VCaP (cell line): ENCODE data around the gene SDC1.
A peak's percentile ranks its signal among the peaks of the same experiment; 100 is the strongest.
"Not testable (repeated sequence)": the region's sequence is repeated elsewhere in the genome, so short reads cannot be mapped to it uniquely, and the experiment has no call there.

Experiments used
- H3K27ac ChIP-seq: fragments of 450-650 bp; 2 replicates; pipeline ENCODE4 v1.5.1; 2017
- TF ChIP-seq, protein P1 (sequence below): fragments of 450-650 bp; conservative IDR thresholded peaks from 2 replicates; pipeline ENCODE4 v1.5.1; 2017; ENCODE audit warnings: mild to moderate bottlenecking, moderate library complexity

The SDC1 gene

DNA sequence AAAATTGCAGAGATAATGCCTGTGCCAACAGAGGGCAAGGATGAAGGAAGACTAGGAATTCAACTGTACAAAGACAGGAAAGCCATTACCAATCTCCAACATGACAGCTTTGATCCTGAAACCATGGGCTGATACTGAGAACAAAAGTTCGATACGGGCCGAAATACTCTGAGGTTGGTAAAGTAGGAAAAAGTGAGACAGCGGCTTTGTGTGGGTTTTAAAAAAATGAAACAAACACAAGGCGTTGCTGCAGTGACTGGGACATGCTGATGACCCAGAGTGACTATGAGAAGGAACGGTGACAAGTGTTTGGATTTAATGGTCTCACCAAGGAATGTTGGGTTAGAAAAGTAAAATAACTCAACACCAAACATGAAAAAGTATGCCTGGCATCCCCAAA lies 24.2 kb upstream of the SDC1 start:
- H3K27ac ChIP-seq, result no peak overlapping the region
- TF ChIP-seq, protein P1, sequence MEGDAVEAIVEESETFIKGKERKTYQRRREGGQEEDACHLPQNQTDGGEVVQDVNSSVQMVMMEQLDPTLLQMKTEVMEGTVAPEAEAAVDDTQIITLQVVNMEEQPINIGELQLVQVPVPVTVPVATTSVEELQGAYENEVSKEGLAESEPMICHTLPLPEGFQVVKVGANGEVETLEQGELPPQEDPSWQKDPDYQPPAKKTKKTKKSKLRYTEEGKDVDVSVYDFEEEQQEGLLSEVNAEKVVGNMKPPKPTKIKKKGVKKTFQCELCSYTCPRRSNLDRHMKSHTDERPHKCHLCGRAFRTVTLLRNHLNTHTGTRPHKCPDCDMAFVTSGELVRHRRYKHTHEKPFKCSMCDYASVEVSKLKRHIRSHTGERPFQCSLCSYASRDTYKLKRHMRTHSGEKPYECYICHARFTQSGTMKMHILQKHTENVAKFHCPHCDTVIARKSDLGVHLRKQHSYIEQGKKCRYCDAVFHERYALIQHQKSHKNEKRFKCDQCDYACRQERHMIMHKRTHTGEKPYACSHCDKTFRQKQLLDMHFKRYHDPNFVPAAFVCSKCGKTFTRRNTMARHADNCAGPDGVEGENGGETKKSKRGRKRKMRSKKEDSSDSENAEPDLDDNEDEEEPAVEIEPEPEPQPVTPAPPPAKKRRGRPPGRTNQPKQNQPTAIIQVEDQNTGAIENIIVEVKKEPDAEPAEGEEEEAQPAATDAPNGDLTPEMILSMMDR, result no peak

DNA sequence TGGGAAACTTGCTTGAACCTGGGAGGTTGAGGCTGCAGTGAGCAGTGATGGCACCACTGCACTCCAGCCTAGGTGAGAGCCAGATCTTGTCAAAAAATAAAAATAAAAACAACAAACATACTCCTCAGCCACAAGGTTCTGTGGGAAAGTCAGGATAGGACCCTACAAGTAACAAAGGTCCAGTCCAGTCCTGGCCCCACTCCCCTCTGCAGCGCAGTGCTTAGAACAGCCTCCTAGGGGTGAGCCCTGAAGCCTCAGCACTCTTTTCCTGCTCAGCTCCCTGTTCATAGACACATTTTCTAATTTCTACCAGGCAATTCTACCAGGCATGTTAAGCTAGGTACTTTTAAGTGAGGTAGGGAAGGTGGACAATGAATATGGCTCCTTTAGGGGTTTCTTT lies 22.2 kb upstream of the SDC1 start:
- no peak overlapping the region for H3K27ac ChIP-seq
- TF ChIP-seq, protein P1, result no peak

DNA sequence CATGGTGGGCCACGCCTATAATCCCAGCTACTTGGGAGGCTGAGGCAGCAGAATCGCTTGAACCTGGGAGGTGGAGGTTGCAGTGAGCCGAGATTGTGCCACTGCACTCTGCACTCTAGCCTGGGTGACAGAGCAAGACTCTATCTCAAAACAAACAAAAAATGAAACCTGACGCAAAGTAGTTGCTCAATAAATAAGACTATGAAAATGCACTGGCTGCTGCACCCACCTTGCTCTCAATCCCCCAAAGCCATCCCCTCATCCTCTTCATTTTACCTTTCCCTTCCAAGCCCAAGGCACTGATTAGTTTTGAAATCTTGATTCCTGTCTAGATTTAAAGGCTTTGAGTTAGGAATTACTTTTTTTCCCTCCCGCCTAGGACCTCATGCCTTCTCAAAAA lies 18.7 kb upstream of the SDC1 start:
- not testable (repeated sequence) for H3K27ac ChIP-seq

DNA sequence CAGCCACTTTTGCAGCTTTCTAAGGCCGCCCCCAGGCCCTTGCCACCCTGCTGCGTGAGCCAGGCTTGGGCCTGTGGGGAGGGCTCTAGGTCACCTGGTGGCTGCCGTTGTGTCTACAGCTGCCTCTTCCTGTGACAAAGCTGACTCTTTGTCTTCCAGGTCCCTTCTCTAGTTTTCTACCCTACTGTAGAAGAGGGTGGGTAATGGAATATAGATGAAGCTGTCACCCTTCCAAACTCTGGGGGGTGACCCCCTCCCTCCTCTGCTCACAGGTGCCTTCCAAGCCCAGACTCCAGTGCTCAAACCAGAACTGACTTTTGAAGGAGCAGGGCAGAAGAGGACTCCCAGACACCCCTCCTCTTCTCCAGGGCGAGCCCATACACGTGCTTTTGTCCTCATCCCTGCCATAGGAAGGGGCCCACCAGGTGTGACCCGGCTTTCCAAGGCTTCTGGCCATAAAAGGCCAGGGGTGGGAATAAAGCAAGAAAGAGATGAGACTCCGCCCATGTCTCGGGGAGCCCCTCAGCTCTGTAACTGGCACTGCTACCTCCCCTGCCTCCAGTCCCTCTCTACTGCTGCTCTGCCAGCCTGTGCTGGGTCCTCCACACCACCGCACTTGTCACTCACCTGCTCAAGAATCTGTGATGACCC lies 17.9 kb upstream of the SDC1 start:
- no peak overlapping the region for H3K27ac ChIP-seq
- TF ChIP-seq, protein P1, result 0 out of 2 replicates have a peak, but pooled peaks have one; percentile 1

DNA sequence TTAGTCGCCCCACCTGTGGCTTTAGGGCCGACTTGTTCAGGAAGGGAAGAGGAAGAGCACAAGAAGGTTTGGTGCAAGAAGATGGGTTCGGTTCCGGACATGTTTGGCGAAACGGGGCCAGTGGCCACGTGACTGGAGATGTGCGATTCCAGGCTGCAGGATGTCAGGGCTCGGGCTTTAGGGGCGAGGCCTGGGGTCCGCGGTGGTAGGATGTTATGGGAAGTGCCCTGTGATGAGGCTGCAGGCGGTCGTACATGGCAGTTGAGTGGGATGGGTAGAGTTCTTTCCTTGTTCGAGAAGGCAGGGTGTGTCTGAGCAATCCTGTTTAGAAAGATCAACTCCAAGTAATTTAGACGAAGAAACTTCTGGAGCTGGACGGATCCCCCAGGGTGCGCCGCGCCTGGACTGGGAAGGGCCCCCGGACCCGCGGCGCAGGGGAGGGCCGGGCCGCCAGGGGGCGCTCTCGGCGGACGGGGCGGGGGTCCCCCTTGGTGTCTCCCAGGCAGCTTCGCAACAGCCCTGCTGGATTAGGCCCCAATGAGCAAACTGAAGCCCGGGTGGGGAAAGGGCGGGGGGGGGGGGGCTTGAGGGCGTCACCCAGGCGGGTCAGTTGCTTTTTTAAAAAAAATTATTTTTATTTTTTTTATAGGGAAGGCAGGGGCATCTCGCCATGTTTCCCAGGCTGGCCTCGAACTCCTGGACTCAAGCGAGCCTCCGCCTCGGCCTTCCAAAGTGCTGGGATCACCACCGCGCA lies 17.2 kb upstream of the SDC1 start:
- H3K27ac ChIP-seq, result no peak overlapping the region
- TF ChIP-seq, protein P1, result 0 out of 2 replicates have a peak, but pooled peaks have one; percentile 11

DNA sequence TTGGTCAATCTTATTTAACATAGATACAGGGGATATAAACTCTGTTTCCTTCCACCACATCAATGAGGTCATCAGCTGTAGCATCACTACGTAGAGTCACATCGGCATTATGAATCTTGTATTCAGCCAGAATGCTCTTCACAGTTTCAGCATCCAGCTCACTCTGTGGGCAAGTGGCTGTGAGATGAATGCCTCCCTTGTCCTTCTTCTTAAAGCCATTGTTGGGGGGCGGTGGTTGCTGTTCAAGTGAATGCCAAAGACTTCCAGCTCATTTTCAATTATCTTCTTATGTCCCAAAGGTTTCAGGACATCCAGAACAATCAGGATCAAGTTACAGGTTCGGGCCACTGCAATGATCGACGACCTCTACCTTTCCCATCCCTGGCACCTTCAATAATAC lies 15.4 kb upstream of the SDC1 start:
- H3K27ac ChIP-seq, result not testable (repeated sequence)

DNA sequence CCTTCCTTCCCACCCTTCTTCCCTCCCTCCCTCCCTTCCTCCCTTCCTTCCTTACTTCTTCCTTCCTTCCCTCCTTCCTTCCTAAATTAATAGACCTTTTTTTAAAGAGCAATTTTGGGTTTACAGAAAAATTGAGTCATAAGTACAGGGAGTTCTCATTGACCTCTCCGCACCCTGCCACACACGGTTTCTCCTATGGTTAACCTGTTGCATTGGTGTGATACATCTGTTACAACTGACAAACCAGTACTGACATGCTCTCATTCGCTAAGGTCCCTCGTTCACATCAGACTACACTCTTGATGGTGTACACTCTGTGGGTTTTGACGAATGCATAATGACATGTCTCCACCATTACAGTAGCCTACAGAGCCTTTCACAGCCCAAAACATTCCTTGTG lies 11.6 kb upstream of the SDC1 start:
- TF ChIP-seq, protein P1, result no peak
- H3K27ac ChIP-seq, result no peak overlapping the region

DNA sequence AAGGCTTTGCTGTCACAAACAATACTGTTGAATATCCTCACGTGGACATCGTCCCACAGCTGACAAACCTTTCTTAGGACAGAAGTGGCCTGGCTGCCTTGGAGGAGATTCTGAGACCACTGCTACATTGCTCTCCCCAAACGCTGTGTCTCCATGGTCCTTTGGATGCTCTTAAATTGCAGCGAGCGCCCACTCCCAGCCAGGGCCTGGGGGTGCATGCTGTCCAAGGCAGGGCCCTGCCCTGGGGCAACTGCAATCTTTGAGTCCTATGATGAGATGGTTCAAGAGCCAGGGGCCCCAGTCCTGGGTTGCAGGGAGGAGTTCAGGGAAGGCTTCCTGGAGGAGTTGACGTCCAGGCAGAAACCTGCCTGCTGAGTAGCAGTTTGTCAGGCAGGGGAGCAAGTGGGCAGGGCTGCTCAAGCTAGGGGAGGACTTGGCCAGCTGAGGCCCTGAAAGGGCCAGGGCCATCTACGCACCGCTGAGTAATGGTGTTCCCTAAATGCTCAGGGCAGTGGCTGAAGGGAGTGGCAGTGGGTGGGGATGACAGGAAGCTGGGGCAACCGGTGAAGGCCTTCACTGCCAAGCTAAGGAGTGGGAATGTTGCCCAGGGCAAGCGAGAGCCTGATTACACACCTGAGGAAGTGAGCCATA lies 10.8 kb upstream of the SDC1 start:
- H3K27ac ChIP-seq, result no peak overlapping the region
- TF ChIP-seq, protein P1, result no peak

DNA sequence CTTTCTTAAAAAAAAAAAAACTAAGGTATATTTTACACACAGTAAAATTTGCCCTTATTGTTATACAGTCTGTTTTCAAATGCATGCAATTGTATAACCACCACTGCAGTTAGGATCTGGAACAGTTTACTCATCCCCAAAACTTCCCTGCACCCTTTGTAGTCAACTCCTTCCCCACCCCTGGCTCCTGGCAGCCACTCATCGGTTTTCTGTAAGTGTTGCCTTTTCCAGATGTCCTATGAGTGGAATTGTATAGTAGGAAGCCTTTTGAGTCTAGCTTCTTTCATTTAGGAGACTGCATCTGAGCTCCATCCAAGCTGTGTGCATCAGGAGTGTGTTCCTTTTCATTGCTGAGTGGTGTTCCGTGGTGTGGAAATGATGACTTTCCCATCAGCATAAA lies 9.7 kb upstream of the SDC1 start:
- H3K27ac ChIP-seq, result not testable (repeated sequence)
